ENCODE data around the gene CYTH1.

Gene CYTH1

DNA sequence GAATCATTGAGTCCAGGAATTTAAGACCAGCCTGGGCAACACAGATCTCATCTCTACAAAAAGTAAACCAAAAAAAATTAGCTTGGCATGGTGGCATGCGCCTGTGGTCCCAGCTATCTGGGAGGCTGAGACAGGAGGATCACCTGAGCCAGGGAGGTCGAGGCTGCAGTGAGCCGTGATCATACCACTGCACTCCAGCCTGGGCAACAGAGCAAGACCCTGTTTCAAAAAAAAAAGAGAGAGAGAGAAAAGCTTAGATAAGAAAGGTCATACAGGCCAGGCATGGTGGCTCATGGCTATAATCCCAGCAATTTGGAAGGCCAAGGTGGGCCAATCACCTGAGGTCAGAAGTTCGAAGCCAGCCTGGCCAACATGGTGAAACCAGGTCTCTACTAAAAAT is 141.4 kb downstream of the CYTH1 start:
- TF ChIP-seq, protein P1, sequence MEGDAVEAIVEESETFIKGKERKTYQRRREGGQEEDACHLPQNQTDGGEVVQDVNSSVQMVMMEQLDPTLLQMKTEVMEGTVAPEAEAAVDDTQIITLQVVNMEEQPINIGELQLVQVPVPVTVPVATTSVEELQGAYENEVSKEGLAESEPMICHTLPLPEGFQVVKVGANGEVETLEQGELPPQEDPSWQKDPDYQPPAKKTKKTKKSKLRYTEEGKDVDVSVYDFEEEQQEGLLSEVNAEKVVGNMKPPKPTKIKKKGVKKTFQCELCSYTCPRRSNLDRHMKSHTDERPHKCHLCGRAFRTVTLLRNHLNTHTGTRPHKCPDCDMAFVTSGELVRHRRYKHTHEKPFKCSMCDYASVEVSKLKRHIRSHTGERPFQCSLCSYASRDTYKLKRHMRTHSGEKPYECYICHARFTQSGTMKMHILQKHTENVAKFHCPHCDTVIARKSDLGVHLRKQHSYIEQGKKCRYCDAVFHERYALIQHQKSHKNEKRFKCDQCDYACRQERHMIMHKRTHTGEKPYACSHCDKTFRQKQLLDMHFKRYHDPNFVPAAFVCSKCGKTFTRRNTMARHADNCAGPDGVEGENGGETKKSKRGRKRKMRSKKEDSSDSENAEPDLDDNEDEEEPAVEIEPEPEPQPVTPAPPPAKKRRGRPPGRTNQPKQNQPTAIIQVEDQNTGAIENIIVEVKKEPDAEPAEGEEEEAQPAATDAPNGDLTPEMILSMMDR (IDR thresholded peaks at IDR 0.05; ENCODE audit: low read depth, low read length) = no peak
- no peak for DNase-seq (ENCODE audit: extremely low read depth, low read depth)

DNA sequence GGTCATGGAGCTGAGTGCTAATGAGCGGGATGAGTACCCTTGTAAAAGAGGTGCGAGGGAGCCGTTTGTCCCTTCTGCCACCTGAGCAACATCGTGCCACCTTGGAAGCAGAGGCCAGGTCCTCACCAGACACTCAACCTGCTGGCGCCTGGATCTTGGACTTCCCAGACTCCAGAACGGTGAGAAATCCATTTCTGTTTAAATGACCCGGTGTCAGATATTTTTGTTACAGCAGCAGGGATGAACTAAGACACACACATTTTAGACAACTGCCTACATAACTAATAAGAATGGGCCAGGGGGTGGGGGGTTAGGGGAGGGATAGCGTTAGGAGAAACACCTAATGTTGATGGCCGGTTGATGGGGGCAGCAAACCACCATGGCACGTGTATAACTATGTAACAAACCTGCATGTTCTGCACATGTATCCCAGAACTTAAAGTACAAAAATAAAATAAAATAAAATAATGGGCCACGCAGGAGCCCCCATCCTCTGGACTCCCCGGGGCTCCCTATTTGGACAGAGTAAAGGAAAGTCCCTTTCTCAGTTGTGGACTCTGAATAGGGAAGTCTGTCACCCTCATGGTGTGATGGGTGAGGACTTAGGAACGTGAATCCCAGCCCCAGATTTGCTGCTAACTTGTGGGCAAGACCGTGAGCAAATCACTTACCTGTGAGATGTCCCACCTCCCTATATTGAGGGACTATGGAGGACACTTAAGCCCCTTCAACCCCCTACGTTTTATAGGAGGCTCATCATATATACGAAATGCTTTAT is 144.2 kb downstream of the CYTH1 start:
- no peak for DNase-seq (ENCODE audit: extremely low read depth, low read depth)
- TF ChIP-seq, protein P1 (IDR thresholded peaks at IDR 0.05; ENCODE audit: low read depth, low read length) = no peak

DNA sequence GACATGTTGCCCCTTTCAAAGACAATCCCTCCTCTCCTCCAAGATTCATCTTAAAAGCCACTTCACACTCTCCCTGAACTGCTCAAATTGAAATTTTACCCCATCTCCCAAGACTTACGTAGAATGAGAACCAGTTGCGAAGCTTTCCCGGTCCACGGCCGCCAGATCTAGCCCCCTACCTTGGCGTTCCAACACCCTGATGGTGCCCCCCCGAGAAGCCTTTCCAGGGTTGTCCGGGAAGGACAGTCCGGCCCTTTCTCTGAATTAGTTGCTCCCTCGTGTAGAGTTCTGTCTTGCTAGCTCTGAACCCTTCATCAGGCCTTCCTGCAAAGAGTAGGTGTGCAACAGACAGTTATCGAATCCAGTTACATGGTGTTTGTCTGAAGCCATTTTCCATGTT is 144.9 kb downstream of the CYTH1 start:
- no peak for DNase-seq (ENCODE audit: extremely low read depth, low read depth)
- TF ChIP-seq, protein P1 (IDR thresholded peaks at IDR 0.05; ENCODE audit: low read depth, low read length) = no peak

DNA sequence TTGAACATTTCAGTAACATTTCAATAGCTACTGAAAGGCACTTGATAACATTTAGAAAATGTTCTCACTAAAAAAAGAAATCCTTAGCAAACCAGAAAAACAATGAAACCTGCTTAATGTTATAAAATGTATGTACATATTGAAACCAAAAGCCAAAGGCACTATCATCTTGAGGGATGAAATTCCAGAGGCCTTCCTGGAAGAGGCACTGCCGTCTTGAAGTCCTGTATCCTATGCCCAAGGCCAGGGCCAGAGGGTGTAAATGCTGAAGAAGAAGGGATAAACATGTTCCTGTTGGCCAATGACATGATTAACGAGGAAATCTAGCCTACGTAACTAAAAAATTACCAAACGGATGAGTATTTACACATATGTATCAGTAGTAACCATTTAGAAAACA is 147.9 kb downstream of the CYTH1 start:
- TF ChIP-seq, protein P1 (IDR thresholded peaks at IDR 0.05; ENCODE audit: low read depth, low read length) = no peak
- no peak for DNase-seq (ENCODE audit: extremely low read depth, low read depth)

DNA sequence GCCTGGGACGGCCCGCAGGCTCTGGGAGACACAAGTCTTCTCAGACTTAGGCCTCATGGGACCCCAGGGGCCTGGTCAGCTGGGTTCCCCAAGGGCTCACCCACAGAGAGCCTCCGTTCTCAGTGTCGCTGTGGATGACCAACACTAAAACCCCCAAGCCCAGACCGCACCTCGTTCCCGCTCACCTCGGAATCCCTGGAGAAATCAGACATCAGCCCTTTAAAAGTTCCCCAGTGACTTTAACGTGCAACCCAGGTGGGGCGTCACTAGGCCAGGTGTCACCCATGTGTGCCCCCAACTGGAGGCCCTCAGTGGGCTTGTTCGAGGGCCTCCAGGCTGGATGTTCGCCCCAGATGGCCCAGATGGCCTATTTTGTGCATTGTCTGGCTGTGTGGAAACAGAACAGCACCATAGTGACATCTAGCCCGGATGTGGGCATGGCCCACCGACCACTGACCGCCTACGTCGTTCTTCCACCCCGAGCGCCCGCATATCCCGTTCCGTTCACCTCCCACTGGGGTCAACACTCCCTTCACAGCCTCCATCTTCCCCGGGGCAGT is 152.6 kb downstream of the CYTH1 start:
- TF ChIP-seq, protein P1 (IDR thresholded peaks at IDR 0.05; ENCODE audit: low read depth, low read length) = no peak
- no peak for DNase-seq (ENCODE audit: extremely low read depth, low read depth)

DNA sequence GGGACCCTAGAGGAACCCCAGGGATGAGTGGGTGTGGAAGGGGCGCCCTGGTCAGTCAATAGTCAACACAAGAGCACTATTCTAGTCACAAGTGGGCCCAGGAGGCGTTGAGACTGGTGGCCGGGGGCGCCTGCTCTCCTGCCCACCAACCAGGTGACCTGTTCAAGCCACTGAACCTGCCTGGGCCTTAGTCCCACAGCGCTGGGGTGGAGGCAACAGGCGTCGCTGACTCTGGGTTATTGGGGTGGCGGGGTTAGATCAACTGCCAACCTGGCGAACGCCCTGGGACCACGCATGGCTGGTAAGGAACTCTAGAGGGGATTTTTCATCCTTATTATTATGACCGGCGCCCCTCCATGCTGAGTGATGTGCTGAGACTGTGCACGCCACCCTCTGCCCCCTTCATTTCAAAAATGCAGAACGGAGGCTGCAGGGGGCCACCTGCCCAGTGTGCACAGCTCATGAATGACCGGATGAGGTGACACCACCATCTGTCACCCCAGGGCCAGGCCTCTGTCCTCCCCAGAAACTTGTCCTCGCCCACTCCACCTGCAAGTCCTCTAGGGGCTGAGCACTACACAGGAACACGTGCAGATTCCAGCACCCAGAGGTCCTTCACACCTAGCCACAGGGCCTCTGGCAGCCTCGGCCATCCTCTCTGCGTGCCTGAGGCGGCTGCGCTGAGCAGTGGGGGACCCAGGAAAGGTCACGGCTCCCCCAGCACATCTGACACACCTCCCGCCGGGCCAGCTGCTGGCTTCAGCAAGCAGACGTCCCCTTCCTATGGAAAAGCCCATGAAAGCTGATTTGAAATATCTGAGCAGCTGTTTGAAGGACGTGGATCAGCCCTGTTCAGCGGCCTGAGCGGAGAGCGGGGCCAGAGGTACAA is 153.3 kb downstream of the CYTH1 start:
- DNase-seq (ENCODE audit: extremely low read depth, low read depth) = no peak
- TF ChIP-seq, protein P1 (IDR thresholded peaks at IDR 0.05; ENCODE audit: low read depth, low read length) = no peak

Measured in AG09319 (cell line).